GM23248 (cell line): Measurements from ENCODE around the gene UNC5C. TPM values are rescaled to one million over a fixed set of nuclear protein-coding genes. Genes with fewer than 3 reads are reported as not detected.

Source experiments
- DNase-seq: peaks from one replicate; pipeline ENCODE4 v3.0.0-alpha.2; 2015
- H2AFZ ChIP-seq: fragments of 200-600 bp; sonication (generic); 2 replicates; pipeline ENCODE4 v1.6.1; 2016; ENCODE audit warnings: antibody characterized with exemption
- H3F3A ChIP-seq: fragments of 200-600 bp; sonication (generic); 2 replicates; pipeline ENCODE4 v1.6.1; 2016; ENCODE audit warnings: mild to moderate bottlenecking, antibody characterized with exemption, mixed run types; ENCODE audit not compliant: insufficient read depth
- H3K27ac ChIP-seq: fragments of 200-600 bp; sonication (generic); 2 replicates; pipeline ENCODE4 v1.5.1; 2016; ENCODE audit warnings: mild to moderate bottlenecking
- H3K27me3 ChIP-seq: fragments of 200-600 bp; sonication (generic); replicated peaks from 2 replicates; pipeline ENCODE4 v1.6.1; 2016; ENCODE audit warnings: mild to moderate bottlenecking; ENCODE audit not compliant: insufficient read depth
- H3K36me3 ChIP-seq: fragments of 200-600 bp; sonication (generic); 2 replicates; pipeline ENCODE4 v1.6.1; 2016; ENCODE audit warnings: low read depth, mild to moderate bottlenecking
- H3K4me1 ChIP-seq: fragments of 200-600 bp; sonication (generic); 2 replicates; pipeline ENCODE4 v1.6.1; 2016; ENCODE audit warnings: mild to moderate bottlenecking; ENCODE audit not compliant: insufficient read depth
- H3K4me2 ChIP-seq: fragments of 200-600 bp; sonication (generic); one replicate; pipeline ENCODE4 v1.6.1; 2016; ENCODE audit warnings: mild to moderate bottlenecking; ENCODE audit not compliant: unreplicated experiment
- H3K4me3 ChIP-seq: fragments of 200-600 bp; sonication (generic); 2 replicates; pipeline ENCODE4 v1.5.1; 2016; ENCODE audit warnings: mild to moderate bottlenecking
- H3K79me2 ChIP-seq: fragments of 200-600 bp; sonication (generic); 2 replicates; pipeline ENCODE4 v1.6.1; 2016; ENCODE audit warnings: mild to moderate bottlenecking; ENCODE audit not compliant: insufficient read depth
- H3K9ac ChIP-seq: fragments of 200-600 bp; sonication (generic); 2 replicates; pipeline ENCODE4 v1.6.1; 2016; ENCODE audit warnings: mild to moderate bottlenecking
- H3K9me2 ChIP-seq: fragments of 200-600 bp; sonication (generic); 2 replicates; pipeline ENCODE4 v1.6.1; 2016; ENCODE audit warnings: mixed run types, mild to moderate bottlenecking, moderate library complexity; ENCODE audit not compliant: insufficient read depth
- H3K9me3 ChIP-seq: fragments of 200-600 bp; sonication (generic); one replicate; pipeline ENCODE4 v1.6.1; 2017; ENCODE audit warnings: low read depth
- H4K20me1 ChIP-seq: fragments of 200-600 bp; sonication (generic); 2 replicates; pipeline ENCODE4 v1.6.0; 2016; ENCODE audit not compliant: insufficient read depth
- EZH2 ChIP-seq: fragments of 200-600 bp; sonication (generic); IDR thresholded peaks from 2 replicates; pipeline ENCODE4 v1.6.1; 2018; ENCODE audit warnings: antibody characterized with exemption, mild to moderate bottlenecking; ENCODE audit not compliant: insufficient read depth, poor library complexity, severe bottlenecking
- EZH2phosphoT487 ChIP-seq: fragments of 200-600 bp; sonication (generic); IDR thresholded peaks from 2 replicates; pipeline ENCODE4 v1.6.1; 2018; ENCODE audit warnings: antibody characterized with exemption, moderate library complexity, mild to moderate bottlenecking, low read depth; ENCODE audit not compliant: insufficient read depth
- WGBS, 2 experiments: methylation state at CpG; one replicate each; pipeline ENCODE4 v1.1.6; 2015 to 2017; ENCODE audit warnings: low lambda C conversion rate in 2 of 2, low coverage in 1 of 2; ENCODE audit errors: missing lambda C conversion rate in 2 of 2; 5-methylcytosine and 5-hydroxymethylcytosine counted together
- in situ Hi-C: fragments of 300-500 bp; cut with MboI; formaldehyde crosslinking; loops from 2 replicates; pipeline ENCODE4 v1.15.0; 2020
- polyA plus RNA-seq: library from polyadenylated mRNA; unstranded; fragments of >200 nt; fragmentation: Nextera tagmentation; extraction: Ambion mirVana; gene quantifications from 2 replicates; pipeline ENCODE4 v1.2.1, GENCODE V29; 2016
- total RNA-seq: library from RNA; depleted of rRNA; stranded (reverse); fragments of >200 nt; shearing (Covaris generic); gene quantifications from 2 replicates; pipeline ENCODE4 v1.2.3, GENCODE V29; 2014

Gene UNC5C
- total and polyA plus RNA-seq, 2 experiments from 2014 or later: not detected

- Histone ChIP-seq H2AFZ (no peak overlapping the region), H3K9me3 (no peaks in the 10 kb centered on the region), H3K27ac (no peak overlapping the region), H3K4me3 (no peak overlapping the region), H3K79me2 (no peaks in the 10 kb centered on the region), H4K20me1 (no peaks in the 10 kb centered on the region), H3K36me3 (no peaks in the 10 kb centered on the region), H3K9ac (no peak overlapping the region), H3K9me2 (no peaks in the 10 kb centered on the region), H3K4me1 (no peaks in the 10 kb centered on the region), H3F3A (no peaks in the 10 kb centered on the region), H3K4me2 (no peak overlapping the region), H3K27me3 (no peaks in the 10 kb centered on the region)
- in situ Hi-C loops: no loop called here
- 4 to 9% methylated on average over 4 of the region's 4 CpGs for WGBS, 2 experiments
- DNase-seq: no peak
- TF ChIP-seq EZH2phosphoT487: no peak
- TF ChIP-seq EZH2: no peak
Observed at GRCh38 chr4:95421869-95422268, 126.9 kb downstream of the UNC5C start.

- Histone ChIP-seq H3K4me3 (no peak overlapping the region), H3K36me3 (no peaks in the 10 kb centered on the region), H3K4me1 (no peaks in the 10 kb centered on the region), H3K9ac (no peak overlapping the region), H3K4me2 (no peak overlapping the region), H3K9me3 (no peaks in the 10 kb centered on the region), H3F3A (no peaks in the 10 kb centered on the region), H3K79me2 (no peaks in the 10 kb centered on the region), H3K9me2 (no peaks in the 10 kb centered on the region), H4K20me1 (no peaks in the 10 kb centered on the region), H2AFZ (no peak overlapping the region), H3K27me3 (no peaks in the 10 kb centered on the region), H3K27ac (no peak overlapping the region)
- no peak for DNase-seq
- in situ Hi-C loops: no loop called here
- TF ChIP-seq EZH2 (no peak), EZH2phosphoT487 (no peak)
- 11 to 13% methylated on average over 3 of the region's 3 CpGs for WGBS, 2 experiments
Observed at GRCh38 chr4:95417531-95417930, 131.2 kb downstream of the UNC5C start.

GRCh38 chr4:95415346-95415771, 133.4 kb downstream of the UNC5C start:
- H3K27me3 ChIP-seq: no peaks in the 10 kb centered on the region
- no peaks in the 10 kb centered on the region for H3F3A ChIP-seq
- DNase-seq: no peak
- TF ChIP-seq EZH2phosphoT487: no peak
- no peak for TF ChIP-seq EZH2
- H3K27ac ChIP-seq: no peak overlapping the region
- H3K9me2 ChIP-seq: no peaks in the 10 kb centered on the region
- in situ Hi-C loops: no loop called here
- no peaks in the 10 kb centered on the region for H3K4me1 ChIP-seq
- no peaks in the 10 kb centered on the region for H3K9me3 ChIP-seq
- H3K9ac ChIP-seq: no peak overlapping the region
- no peak overlapping the region for H3K4me2 ChIP-seq
- no peaks in the 10 kb centered on the region for H3K36me3 ChIP-seq
- no peak overlapping the region for H2AFZ ChIP-seq
- WGBS, 2 experiments: 3 to 9% methylated on average over 3 of the region's 3 CpGs
- H3K4me3 ChIP-seq: no peak overlapping the region
- no peaks in the 10 kb centered on the region for H4K20me1 ChIP-seq
- H3K79me2 ChIP-seq: no peaks in the 10 kb centered on the region

- H3K9me2 ChIP-seq: no peaks in the 10 kb centered on the region
- no peak overlapping the region for H2AFZ ChIP-seq
- H3K9me3 ChIP-seq: no peaks in the 10 kb centered on the region
- H4K20me1 ChIP-seq: no peaks in the 10 kb centered on the region
- H3K4me3 ChIP-seq: no peak overlapping the region
- H3K9ac ChIP-seq: no peak overlapping the region
- no peaks in the 10 kb centered on the region for H3K27me3 ChIP-seq
- H3K4me1 ChIP-seq: no peaks in the 10 kb centered on the region
- TF ChIP-seq EZH2: no peak
- no peak for DNase-seq
- no peaks in the 10 kb centered on the region for H3K36me3 ChIP-seq
- H3K27ac ChIP-seq: no peak overlapping the region
- H3F3A ChIP-seq: no peaks in the 10 kb centered on the region
- in situ Hi-C loops: no loop called here
- 5 to 6% methylated on average over 4 of the region's 4 CpGs for WGBS, 2 experiments
- no peak overlapping the region for H3K4me2 ChIP-seq
- H3K79me2 ChIP-seq: no peaks in the 10 kb centered on the region
Observed at GRCh38 chr4:95411371-95412088, 137.2 kb downstream of the UNC5C start.
